ENCODE results near the gene CDH4.

GRCh38 chr20:61220626-61221325, 31.3 kb upstream of the CDH4 start:
- TF ChIP-seq CTCF (conservative IDR thresholded peaks at IDR 0.05; ENCODE audit: low read length) (no peak), EZH2phosphoT487 (IDR thresholded peaks at IDR 0.05; ENCODE audit: borderline replicate concordance, low read depth, low read length) (no peak)

Data from OCI-LY7 (cell line).